ENCODE data around the gene TMEM121B. TPM values are rescaled to one million over a fixed set of nuclear protein-coding genes. Genes with fewer than 3 reads are reported as not detected.

Gene TMEM121B
- polyA plus RNA-seq, 1 of the 3 experiments (the other 2 are of a cell fraction) = 0.13 TPM

- Histone ChIP-seq H4K20me1 (ENCODE audit: insufficient read depth) (no peaks in the 10 kb centered on the region), H3K4me3 (ENCODE audit: low read depth in 2 of 2, low read length in 1 of 2) (no peak overlapping the region), H3K9me2 (no peaks in the 10 kb centered on the region), H3K4me1 (ENCODE audit: control insufficient read depth in 1 of 2, insufficient read depth in 2 of 2, low read depth in 1 of 2, low read length in 1 of 2) (peaks cover 0 to 5% of the 10 kb centered on the region in 2 experiments; a peak in 1 of 4 replicates), H2AFZ (ENCODE audit: low read depth) (no peak overlapping the region), H3K9ac (no peak overlapping the region), H3K27ac (ENCODE audit: low read depth in 2 of 2, low read length in 1 of 2) (no peak overlapping the region), H3F3A (replicated peaks; ENCODE audit: insufficient read depth) (no peaks in the 10 kb centered on the region), H3K79me2 (ENCODE audit: insufficient read depth) (no peaks in the 10 kb centered on the region), H3K9me3 (no peaks in the 10 kb centered on the region), H3K4me2 (no peak overlapping the region), H3K36me3 (replicated peaks in 1 of 2; ENCODE audit: control insufficient read depth in 1 of 2, insufficient read depth in 2 of 2, low read length in 1 of 2) (no peaks in the 10 kb centered on the region), H3K27me3 (ENCODE audit: insufficient read depth) (peaks cover 9% of the 10 kb centered on the region; the same call in 1 of the 2 replicates)
- WGBS (ENCODE audit: low lambda C conversion rate) = no CpG with 5 or more reads among the region's 3 CpGs
- POLR2A ChIA-PET = no interaction called here
- CTCF ChIA-PET = interaction anchor here (0.7 to 2.7 kb wide), 4 partner anchors 10 to 59 kb away, joined by 3 to 15 read pairs (median 10); no protein-coding TSS in a partner anchor
- no peak for DNase-seq
- no peak for TF ChIP-seq EP300 (IDR thresholded peaks at IDR 0.05; ENCODE audit: borderline replicate concordance in 1 of 2, low read depth in 1 of 2, low read length in 1 of 2)
- no peak for TF ChIP-seq SIN3A (IDR thresholded peaks at IDR 0.05; ENCODE audit: borderline replicate concordance, low read depth, low read length)
- no peak for TF ChIP-seq POLR2AphosphoS5 (IDR thresholded peaks at IDR 0.05; ENCODE audit: low read depth, low read length)
- TF ChIP-seq USF1 (IDR thresholded peaks at IDR 0.05; ENCODE audit: borderline replicate concordance, low read depth) = no peak
- TF ChIP-seq RFX5 (IDR thresholded peaks at IDR 0.05; ENCODE audit: low read length) = no peak
- TF ChIP-seq EZH2phosphoT487 (IDR thresholded peaks at IDR 0.05; ENCODE audit: borderline replicate concordance, low read depth) = no peak
- no peak for TF ChIP-seq TAF1 (IDR thresholded peaks at IDR 0.05; ENCODE audit: borderline replicate concordance, low read depth, low read length)
- TF ChIP-seq RCOR1 (IDR thresholded peaks at IDR 0.05; ENCODE audit: low read length) = no peak
- TF ChIP-seq RAD21 (IDR thresholded peaks at IDR 0.05; ENCODE audit: low read length) = no peak
- TF ChIP-seq GABPA (IDR thresholded peaks at IDR 0.05; ENCODE audit: low read depth) = no peak
- no peak for TF ChIP-seq TCF12 (IDR thresholded peaks at IDR 0.05)
These were observed 3.8 kb downstream of the TMEM121B start for GRCh38 chr22:17117400-17117799.

- WGBS (ENCODE audit: low lambda C conversion rate) = 16% methylated on average over 6 of the region's 6 CpGs
- POLR2A ChIA-PET = no interaction called here
- H3K9me2 ChIP-seq = no peaks in the 10 kb centered on the region
- no peaks in the 10 kb centered on the region for H3K9me3 ChIP-seq
- peaks cover 0 to 3% of the 10 kb centered on the region in 2 experiments; a peak in 1 of 4 replicates for H3K4me1 ChIP-seq (ENCODE audit: control insufficient read depth in 1 of 2, insufficient read depth in 2 of 2, low read depth in 1 of 2, low read length in 1 of 2)
- H3K4me2 ChIP-seq = no peak overlapping the region
- no peaks in the 10 kb centered on the region for H3F3A ChIP-seq (replicated peaks; ENCODE audit: insufficient read depth)
- CTCF ChIA-PET = interaction anchor here (1.8 to 2.7 kb wide), 2 partner anchors 55 to 59 kb away, joined by 8 to 11 read pairs; no protein-coding TSS in a partner anchor
- no peaks in the 10 kb centered on the region for H3K36me3 ChIP-seq (replicated peaks in 1 of 2; ENCODE audit: control insufficient read depth in 1 of 2, insufficient read depth in 2 of 2, low read length in 1 of 2)
- H2AFZ ChIP-seq (ENCODE audit: low read depth) = no peak overlapping the region
- no peaks in the 10 kb centered on the region for H4K20me1 ChIP-seq (ENCODE audit: insufficient read depth)
- H3K79me2 ChIP-seq (ENCODE audit: insufficient read depth) = no peaks in the 10 kb centered on the region
- no peak overlapping the region for H3K27ac ChIP-seq (ENCODE audit: low read depth in 2 of 2, low read length in 1 of 2)
- H3K27me3 ChIP-seq (ENCODE audit: insufficient read depth) = peaks cover 3% of the 10 kb centered on the region; the same call in 1 of the 2 replicates
- no peak overlapping the region for H3K4me3 ChIP-seq (ENCODE audit: low read depth in 2 of 2, low read length in 1 of 2)
- DNase-seq = no peak
- no peak overlapping the region for H3K9ac ChIP-seq
- TF ChIP-seq MAX (IDR thresholded peaks at IDR 0.05; ENCODE audit: low read depth) (no peak), YY1 (IDR thresholded peaks at IDR 0.05; ENCODE audit: low read depth) (no peak), ZBTB33 (IDR thresholded peaks at IDR 0.05; ENCODE audit: borderline replicate concordance, low read depth) (no peak), USF1 (IDR thresholded peaks at IDR 0.05; ENCODE audit: borderline replicate concordance, low read depth) (no peak), CHD2 (IDR thresholded peaks at IDR 0.05; ENCODE audit: low read length, partially characterized antibody) (no peak), POLR2AphosphoS5 (IDR thresholded peaks at IDR 0.05; ENCODE audit: low read depth, low read length) (no peak), IRF3 (IDR thresholded peaks at IDR 0.05; ENCODE audit: low read depth, low read length) (no peak), RXRA (IDR thresholded peaks at IDR 0.05; ENCODE audit: borderline replicate concordance, low read depth) (no peak), EZH2phosphoT487 (IDR thresholded peaks at IDR 0.05; ENCODE audit: borderline replicate concordance, low read depth) (no peak), SMC3 (IDR thresholded peaks at IDR 0.05; ENCODE audit: low read depth, low read length) (no peak), GABPA (IDR thresholded peaks at IDR 0.05; ENCODE audit: low read depth) (no peak), CTCF (IDR thresholded peaks at IDR 0.05) (no peak)
These were observed 4.4 kb downstream of the TMEM121B start for GRCh38 chr22:17116572-17117330.
